ENCODE results near the gene APOBEC2.

DNA sequence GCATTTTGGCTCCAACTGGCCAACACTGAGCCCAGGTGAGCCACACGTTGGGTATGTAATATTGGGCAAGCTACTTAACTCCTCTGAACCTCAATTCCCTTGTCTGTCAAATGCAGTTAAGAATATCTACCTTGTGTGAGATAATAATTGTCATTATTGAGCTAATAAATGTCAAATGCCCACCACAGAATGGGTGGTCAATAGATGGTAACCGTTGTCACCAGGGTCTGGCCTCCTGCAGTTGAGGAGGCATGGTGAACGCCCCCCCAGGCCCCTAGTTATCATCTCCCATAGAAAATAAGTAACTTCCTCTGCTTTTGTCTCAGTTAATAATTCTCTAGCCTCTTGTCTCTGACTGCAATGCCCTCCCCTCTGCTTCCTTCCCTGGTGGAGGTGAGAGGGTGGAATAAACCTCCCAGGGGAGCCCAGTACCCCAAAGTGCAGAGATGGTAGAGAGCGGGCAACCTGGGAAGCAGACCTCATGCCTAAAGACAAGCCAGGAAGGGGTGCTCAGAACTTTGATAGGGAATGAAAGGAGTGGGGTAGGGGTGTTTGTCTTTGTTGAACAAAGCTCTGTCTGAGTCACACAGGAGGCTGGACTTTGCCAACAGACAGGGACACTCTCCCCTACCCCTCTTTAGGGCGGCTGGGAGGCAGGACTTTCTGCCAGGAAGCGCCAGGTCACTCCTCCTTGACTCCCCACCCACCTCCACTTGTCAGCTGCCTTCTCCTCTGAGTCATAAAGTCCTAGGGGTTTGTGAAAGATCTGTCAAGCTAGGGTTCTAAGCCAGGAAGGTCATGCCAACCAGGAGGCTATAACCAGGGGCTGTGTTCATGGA lies 12.7 kb upstream of the APOBEC2 start:
- TF ChIP-seq, protein P1, sequence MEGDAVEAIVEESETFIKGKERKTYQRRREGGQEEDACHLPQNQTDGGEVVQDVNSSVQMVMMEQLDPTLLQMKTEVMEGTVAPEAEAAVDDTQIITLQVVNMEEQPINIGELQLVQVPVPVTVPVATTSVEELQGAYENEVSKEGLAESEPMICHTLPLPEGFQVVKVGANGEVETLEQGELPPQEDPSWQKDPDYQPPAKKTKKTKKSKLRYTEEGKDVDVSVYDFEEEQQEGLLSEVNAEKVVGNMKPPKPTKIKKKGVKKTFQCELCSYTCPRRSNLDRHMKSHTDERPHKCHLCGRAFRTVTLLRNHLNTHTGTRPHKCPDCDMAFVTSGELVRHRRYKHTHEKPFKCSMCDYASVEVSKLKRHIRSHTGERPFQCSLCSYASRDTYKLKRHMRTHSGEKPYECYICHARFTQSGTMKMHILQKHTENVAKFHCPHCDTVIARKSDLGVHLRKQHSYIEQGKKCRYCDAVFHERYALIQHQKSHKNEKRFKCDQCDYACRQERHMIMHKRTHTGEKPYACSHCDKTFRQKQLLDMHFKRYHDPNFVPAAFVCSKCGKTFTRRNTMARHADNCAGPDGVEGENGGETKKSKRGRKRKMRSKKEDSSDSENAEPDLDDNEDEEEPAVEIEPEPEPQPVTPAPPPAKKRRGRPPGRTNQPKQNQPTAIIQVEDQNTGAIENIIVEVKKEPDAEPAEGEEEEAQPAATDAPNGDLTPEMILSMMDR (optimal IDR thresholded peaks at IDR 0.05 in 1 of 3, IDR thresholded peaks at IDR 0.05 in 1 of 3, conservative IDR thresholded peaks at IDR 0.05 in 1 of 3; ENCODE audit: extremely low read depth in 1 of 3, insufficient read depth in 2 of 3, low read length in 3 of 3): no peak
- TF ChIP-seq EZH2 (IDR thresholded peaks at IDR 0.05; ENCODE audit: low read length): no peak
